GM23338 (cell line): ENCODE measurements around the gene ITGAV.

Experiments
- CREB1 ChIP-seq: fragments of 250-450 bp; sonication (Bioruptor Pico); IDR thresholded peaks from 2 replicates; pipeline ENCODE4 v1.5.0; 2020; ENCODE audit warnings: low read depth, mild to moderate bottlenecking, moderate library complexity
- POLR2AphosphoS5 ChIP-seq: IDR thresholded peaks from 2 replicates; pipeline ENCODE4 v1.6.1; 2016; ENCODE audit warnings: antibody characterized with exemption, low read depth
- STAT1 ChIP-seq: IDR thresholded peaks from one replicate; pipeline ENCODE4 v1.6.1; 2016; ENCODE audit warnings: antibody characterized with exemption; ENCODE audit not compliant: unreplicated experiment
- TF ChIP-seq, protein P1 (sequence below), 2 experiments: fragments of 200-600 bp in 1 of 2; sonication (generic) in 1 of 2; conservative IDR thresholded peaks; 2 replicates each; pipeline versions ENCODE4 v1.5.1 to v1.6.1; 2016 to 2017; ENCODE audit warnings: antibody characterized with exemption in 2 of 2, low read depth in 2 of 2, mild to moderate bottlenecking in 2 of 2, moderate library complexity in 1 of 2
- TF ChIP-seq, protein P2 (sequence below): fragments of 250-450 bp; sonication (Bioruptor Pico); IDR thresholded peaks from 2 replicates; pipeline ENCODE4 v1.5.0; 2020; ENCODE audit warnings: mild to moderate bottlenecking, moderate library complexity
- TF ChIP-seq, protein P3 (sequence below): IDR thresholded peaks from one replicate; pipeline ENCODE4 v1.6.1; 2018; ENCODE audit warnings: antibody characterized with exemption; ENCODE audit not compliant: unreplicated experiment

DNA sequence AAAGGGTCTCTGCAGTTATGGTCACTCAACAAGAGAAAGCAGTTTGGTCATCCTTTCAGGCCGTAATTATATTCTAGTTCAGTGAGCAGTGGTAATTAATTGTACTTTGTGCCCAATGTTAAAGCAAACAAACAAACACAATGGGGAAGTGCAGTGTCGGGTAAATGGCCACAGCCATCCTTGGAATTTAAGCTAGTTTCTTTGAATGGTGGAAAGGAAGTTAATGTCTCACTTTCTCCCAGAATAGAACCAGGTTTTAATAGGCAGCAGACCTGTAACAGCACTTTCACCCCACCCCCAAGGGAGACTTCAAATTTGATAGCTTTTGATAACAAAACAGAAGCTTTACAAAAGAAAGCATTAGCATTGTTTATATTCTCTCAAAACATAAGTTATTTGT, 20.0 kb upstream of the ITGAV start:
- TF ChIP-seq, protein P1, sequence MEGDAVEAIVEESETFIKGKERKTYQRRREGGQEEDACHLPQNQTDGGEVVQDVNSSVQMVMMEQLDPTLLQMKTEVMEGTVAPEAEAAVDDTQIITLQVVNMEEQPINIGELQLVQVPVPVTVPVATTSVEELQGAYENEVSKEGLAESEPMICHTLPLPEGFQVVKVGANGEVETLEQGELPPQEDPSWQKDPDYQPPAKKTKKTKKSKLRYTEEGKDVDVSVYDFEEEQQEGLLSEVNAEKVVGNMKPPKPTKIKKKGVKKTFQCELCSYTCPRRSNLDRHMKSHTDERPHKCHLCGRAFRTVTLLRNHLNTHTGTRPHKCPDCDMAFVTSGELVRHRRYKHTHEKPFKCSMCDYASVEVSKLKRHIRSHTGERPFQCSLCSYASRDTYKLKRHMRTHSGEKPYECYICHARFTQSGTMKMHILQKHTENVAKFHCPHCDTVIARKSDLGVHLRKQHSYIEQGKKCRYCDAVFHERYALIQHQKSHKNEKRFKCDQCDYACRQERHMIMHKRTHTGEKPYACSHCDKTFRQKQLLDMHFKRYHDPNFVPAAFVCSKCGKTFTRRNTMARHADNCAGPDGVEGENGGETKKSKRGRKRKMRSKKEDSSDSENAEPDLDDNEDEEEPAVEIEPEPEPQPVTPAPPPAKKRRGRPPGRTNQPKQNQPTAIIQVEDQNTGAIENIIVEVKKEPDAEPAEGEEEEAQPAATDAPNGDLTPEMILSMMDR (conservative IDR thresholded peaks at IDR 0.05; ENCODE audit: low read depth in 2 of 2): no peak
- no peak for TF ChIP-seq CREB1 (CRISPR knock-in tag)
- TF ChIP-seq STAT1: no peak
- TF ChIP-seq, protein P2, sequence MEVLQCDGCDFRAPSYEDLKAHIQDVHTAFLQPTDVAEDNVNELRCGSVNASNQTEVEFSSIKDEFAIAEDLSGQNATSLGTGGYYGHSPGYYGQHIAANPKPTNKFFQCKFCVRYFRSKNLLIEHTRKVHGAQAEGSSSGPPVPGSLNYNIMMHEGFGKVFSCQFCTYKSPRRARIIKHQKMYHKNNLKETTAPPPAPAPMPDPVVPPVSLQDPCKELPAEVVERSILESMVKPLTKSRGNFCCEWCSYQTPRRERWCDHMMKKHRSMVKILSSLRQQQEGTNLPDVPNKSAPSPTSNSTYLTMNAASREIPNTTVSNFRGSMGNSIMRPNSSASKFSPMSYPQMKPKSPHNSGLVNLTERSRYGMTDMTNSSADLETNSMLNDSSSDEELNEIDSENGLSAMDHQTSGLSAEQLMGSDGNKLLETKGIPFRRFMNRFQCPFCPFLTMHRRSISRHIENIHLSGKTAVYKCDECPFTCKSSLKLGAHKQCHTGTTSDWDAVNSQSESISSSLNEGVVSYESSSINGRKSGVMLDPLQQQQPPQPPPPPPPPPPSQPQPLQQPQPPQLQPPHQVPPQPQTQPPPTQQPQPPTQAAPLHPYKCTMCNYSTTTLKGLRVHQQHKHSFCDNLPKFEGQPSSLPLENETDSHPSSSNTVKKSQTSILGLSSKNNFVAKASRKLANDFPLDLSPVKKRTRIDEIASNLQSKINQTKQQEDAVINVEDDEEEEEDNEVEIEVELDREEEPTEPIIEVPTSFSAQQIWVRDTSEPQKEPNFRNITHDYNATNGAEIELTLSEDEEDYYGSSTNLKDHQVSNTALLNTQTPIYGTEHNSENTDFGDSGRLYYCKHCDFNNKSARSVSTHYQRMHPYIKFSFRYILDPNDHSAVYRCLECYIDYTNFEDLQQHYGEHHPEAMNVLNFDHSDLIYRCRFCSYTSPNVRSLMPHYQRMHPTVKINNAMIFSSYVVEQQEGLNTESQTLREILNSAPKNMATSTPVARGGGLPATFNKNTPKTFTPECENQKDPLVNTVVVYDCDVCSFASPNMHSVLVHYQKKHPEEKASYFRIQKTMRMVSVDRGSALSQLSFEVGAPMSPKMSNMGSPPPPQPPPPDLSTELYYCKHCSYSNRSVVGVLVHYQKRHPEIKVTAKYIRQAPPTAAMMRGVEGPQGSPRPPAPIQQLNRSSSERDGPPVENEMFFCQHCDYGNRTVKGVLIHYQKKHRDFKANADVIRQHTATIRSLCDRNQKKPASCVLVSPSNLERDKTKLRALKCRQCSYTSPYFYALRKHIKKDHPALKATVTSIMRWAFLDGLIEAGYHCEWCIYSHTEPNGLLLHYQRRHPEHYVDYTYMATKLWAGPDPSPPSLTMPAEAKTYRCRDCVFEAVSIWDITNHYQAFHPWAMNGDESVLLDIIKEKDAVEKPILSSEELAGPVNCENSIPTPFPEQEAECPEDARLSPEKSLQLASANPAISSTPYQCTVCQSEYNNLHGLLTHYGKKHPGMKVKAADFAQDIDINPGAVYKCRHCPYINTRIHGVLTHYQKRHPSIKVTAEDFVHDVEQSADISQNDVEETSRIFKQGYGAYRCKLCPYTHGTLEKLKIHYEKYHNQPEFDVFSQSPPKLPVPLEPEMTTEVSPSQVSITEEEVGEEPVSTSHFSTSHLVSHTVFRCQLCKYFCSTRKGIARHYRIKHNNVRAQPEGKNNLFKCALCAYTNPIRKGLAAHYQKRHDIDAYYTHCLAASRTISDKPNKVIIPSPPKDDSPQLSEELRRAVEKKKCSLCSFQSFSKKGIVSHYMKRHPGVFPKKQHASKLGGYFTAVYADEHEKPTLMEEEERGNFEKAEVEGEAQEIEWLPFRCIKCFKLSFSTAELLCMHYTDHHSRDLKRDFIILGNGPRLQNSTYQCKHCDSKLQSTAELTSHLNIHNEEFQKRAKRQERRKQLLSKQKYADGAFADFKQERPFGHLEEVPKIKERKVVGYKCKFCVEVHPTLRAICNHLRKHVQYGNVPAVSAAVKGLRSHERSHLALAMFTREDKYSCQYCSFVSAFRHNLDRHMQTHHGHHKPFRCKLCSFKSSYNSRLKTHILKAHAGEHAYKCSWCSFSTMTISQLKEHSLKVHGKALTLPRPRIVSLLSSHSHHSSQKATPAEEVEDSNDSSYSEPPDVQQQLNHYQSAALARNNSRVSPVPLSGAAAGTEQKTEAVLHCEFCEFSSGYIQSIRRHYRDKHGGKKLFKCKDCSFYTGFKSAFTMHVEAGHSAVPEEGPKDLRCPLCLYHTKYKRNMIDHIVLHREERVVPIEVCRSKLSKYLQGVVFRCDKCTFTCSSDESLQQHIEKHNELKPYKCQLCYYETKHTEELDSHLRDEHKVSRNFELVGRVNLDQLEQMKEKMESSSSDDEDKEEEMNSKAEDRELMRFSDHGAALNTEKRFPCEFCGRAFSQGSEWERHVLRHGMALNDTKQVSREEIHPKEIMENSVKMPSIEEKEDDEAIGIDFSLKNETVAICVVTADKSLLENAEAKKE (CRISPR knock-in tag): no peak
- no peak for TF ChIP-seq POLR2AphosphoS5
- TF ChIP-seq, protein P3, sequence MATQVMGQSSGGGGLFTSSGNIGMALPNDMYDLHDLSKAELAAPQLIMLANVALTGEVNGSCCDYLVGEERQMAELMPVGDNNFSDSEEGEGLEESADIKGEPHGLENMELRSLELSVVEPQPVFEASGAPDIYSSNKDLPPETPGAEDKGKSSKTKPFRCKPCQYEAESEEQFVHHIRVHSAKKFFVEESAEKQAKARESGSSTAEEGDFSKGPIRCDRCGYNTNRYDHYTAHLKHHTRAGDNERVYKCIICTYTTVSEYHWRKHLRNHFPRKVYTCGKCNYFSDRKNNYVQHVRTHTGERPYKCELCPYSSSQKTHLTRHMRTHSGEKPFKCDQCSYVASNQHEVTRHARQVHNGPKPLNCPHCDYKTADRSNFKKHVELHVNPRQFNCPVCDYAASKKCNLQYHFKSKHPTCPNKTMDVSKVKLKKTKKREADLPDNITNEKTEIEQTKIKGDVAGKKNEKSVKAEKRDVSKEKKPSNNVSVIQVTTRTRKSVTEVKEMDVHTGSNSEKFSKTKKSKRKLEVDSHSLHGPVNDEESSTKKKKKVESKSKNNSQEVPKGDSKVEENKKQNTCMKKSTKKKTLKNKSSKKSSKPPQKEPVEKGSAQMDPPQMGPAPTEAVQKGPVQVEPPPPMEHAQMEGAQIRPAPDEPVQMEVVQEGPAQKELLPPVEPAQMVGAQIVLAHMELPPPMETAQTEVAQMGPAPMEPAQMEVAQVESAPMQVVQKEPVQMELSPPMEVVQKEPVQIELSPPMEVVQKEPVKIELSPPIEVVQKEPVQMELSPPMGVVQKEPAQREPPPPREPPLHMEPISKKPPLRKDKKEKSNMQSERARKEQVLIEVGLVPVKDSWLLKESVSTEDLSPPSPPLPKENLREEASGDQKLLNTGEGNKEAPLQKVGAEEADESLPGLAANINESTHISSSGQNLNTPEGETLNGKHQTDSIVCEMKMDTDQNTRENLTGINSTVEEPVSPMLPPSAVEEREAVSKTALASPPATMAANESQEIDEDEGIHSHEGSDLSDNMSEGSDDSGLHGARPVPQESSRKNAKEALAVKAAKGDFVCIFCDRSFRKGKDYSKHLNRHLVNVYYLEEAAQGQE: no peak
